HTERT RPE-1 (cell line): ENCODE results near the gene LIME1.

Experiments used
- in situ Hi-C: fragments of 300-500 bp; cut with MboI; formaldehyde crosslinking; loops from 4 replicates; pipeline ENCODE4 v1.14.3; 2020; ENCODE audit warnings: low sequenced_read_pairs

LIME1 gene, protein sequence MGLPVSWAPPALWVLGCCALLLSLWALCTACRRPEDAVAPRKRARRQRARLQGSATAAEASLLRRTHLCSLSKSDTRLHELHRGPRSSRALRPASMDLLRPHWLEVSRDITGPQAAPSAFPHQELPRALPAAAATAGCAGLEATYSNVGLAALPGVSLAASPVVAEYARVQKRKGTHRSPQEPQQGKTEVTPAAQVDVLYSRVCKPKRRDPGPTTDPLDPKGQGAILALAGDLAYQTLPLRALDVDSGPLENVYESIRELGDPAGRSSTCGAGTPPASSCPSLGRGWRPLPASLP

DNA sequence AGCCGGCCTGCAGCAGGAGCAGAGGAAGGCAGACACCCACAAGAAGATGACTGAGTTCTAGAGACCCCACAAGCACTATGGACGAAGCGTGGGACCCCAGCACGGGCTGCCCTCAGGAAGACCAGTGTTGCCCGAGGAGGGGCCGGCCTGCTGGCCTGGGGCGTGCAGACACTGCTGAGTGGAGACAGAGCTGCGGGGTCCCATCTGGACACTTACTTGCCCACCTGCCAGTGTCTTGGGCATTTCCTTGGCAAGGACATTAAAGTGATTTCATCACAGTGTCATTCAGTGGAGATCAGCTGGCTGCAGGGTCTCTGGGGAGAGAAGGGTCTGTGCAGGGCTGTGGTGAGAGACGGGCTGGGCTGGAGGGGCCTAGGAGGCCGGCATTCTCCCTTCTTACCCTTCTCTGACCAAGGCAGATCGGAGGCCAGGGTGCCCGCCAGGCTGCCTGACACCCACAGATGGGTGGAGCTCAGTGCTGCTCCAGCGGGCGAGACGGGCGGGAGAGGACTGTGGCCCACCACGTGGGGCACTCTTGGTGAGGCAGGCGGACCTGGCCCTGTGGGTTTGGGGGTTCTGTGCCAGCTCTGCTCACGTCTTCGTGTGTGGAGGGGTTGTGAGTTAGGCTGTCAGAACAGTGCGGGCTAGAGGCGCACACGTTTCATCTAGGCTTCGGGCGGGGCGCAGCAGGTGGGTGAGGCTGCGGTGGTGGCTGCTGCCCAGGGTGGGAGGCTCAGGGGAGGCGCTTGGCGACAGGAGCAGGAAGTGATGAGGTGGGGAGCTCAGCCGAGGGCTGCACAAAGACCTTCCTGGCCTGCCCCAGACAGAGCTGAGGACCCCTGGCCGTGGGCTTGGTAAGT is at the start of gene LIME1:
LIME1 (plus strand) TSS at position 806 of the 860 bp plus-strand sequence. CDS start 886 bp downstream, outside the sequence.
- in situ Hi-C loops, result no loop called here

DNA sequence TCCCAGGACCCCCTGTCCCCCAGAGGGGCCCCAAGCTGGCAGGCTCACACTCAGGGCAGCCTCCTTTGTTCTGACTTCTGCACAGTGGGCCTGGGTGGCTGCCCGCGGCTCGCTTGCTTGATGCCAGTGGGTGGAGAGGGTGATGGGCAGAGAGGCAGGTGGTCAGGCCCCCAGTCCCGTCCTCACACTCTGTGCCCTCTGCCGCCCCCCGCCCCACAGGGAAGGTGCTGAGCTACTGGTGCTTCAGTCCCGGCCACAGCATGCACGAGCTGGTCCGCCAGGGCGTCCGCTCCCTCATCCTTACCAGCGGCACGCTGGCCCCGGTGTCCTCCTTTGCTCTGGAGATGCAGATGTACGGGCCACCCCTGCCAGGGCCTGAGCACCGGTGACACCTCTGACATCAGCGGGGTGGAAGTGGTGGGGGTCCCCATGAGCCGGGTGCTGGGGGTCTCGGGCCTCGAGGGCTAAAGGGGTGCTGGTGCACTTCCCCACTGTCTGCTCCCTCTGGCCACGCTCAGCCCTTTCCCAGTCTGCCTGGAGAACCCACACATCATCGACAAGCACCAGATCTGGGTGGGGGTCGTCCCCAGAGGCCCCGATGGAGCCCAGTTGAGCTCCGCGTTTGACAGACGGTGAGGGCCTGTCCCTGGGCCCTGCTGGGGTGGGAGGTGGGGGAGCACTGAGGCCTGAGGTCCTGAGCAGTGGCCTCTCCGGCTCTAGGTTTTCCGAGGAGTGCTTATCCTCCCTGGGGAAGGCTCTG is 48.9 kb upstream of the LIME1 start:
- in situ Hi-C loops, result no loop called here

DNA sequence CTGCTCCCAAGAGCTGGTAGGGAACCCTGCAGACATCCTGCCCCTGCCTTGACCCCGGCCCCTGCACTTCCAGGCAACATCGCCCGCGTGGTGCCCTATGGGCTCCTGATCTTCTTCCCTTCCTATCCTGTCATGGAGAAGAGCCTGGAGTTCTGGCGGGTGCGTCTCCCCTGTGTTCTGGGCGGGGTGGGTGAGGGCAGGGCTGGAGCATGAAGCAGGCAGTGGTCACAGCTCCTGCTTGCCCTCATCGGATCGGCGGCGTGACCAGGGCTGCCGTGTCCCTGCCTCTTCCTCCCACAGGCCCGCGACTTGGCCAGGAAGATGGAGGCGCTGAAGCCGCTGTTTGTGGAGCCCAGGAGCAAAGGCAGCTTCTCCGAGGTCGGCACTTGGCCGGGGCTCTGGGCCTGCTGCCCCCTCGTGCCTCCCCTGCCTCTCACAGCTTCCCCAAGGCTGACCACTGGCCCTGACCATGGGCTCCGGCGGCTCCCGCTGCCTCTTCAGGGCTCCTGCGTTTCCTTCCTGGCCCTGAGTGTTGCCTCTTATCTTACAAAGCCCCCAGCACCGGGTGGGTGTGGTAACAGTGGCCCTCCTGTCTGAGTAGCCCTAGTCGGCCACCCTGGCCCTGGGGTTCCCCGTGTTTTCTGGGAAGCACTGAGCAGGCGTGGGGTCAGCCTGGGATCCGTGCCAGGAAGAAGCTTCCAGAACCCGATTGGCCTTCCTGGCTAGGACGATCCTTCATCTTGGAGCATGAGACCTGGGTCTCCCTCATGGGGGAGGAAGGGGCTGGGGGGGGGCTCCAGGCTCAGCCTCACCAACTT is 48.0 kb upstream of the LIME1 start:
- in situ Hi-C loops, result no loop called here

DNA sequence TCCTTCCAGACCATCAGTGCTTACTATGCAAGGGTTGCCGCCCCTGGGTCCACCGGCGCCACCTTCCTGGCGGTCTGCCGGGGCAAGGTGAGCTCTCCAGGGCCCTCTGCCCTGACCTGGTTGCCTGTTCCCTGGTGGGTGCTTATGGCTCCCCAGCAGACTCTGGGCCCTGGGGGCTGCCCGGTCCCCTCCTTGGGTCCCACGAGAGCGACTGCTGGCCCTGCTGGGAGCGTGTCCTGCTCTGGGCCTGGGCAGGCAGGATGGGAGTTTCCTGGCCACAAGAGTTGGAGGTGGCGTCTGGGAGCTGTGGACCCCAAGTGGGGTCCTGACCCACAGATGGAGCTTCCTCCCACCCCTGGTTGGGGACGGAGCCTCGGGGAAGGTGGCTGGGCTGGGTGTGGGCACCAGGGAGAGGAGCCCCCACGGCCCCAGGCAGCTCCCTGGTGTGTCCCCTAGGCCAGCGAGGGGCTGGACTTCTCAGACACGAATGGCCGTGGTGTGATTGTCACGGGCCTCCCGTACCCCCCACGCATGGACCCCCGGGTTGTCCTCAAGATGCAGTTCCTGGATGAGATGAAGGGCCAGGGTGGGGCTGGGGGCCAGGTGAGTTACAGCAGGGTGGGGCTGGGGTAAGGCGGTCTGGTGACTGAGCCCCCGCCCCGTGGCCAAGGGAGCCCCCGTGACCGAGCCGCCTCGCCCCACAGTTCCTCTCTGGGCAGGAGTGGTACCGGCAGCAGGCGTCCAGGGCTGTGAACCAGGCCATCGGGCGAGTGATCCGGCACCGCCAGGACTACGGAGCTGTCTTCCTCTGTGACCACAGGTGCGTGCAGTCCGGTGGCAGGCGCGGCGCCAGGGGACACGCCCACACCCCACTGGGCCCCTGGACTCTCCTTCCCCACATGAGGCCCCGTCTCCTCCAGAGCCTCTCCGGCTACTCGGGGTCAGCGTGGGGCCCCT is 47.1 kb upstream of the LIME1 start:
- in situ Hi-C loops, result no loop called here

DNA sequence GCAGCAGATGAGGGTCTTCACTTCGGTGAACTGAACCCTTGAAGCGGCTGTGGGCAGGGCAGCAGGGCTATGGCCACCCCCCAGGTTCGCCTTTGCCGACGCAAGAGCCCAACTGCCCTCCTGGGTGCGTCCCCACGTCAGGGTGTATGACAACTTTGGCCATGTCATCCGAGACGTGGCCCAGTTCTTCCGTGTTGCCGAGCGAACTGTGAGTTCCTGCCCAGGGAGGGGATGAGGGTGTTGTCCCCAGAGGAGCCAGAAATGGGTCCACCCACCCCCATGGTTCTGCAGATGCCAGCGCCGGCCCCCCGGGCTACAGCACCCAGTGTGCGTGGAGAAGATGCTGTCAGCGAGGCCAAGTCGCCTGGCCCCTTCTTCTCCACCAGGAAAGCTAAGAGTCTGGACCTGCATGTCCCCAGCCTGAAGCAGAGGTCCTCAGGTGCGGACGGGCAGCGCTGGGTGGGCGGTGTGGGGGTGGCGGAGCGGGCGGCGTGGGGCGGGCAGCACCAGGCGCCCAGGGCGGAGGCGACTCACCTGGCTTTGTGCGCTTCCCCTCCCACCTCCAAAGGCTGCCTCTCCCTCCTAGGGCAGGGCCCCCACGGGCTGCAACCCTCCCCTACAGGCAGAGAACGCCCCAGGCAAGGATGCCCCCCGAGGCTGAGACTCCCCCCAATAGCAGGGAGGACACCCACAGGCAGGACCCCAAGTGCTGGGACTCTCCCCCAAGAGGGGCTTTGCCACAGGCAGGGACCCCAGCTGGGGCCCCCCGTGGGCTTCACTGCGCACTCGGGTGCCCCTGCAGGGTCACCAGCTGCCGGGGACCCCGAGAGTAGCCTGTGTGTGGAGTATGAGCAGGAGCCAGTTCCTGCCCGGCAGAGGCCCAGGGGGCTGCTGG is 46.2 kb upstream of the LIME1 start:
- in situ Hi-C loops, result no loop called here

DNA sequence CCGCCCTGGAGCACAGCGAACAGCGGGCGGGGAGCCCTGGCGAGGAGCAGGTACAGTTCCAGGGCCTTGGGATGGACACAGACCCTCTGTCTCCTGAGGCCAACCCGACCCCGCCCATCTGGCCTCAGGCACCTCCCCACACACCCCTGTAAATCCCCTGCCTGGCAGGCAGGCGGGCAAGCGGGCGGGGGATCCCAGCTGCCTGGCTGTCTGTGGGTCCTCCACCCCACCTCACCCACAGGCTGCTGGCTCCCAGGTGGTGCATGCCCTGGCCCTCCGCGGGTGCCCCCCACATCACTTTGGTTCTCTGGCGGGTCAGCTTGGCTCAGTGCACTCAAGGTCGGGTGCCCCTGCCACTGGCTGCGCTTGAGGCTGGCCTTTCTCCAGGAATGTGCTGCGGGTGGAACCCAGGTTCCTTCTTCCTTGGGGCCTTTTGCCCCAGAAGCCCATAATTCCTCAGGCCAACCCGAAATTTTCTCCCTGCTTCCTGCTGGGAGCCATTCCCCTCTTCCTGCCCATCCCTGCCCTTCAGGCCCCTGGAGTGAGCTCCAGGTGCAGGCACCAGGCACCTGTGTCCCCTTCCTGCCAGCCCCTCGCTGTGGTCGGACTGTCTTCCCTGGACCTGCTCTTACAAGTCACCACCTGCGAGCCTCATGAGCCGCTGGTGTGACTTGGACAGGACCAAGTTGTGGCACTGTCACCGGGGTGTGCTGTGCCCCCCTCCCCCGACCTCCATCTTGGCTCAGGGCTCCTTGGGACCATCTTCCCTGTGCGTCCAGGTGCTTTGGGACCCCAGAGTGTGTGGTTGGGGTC is 45.4 kb upstream of the LIME1 start:
- in situ Hi-C loops, result no loop called here

DNA sequence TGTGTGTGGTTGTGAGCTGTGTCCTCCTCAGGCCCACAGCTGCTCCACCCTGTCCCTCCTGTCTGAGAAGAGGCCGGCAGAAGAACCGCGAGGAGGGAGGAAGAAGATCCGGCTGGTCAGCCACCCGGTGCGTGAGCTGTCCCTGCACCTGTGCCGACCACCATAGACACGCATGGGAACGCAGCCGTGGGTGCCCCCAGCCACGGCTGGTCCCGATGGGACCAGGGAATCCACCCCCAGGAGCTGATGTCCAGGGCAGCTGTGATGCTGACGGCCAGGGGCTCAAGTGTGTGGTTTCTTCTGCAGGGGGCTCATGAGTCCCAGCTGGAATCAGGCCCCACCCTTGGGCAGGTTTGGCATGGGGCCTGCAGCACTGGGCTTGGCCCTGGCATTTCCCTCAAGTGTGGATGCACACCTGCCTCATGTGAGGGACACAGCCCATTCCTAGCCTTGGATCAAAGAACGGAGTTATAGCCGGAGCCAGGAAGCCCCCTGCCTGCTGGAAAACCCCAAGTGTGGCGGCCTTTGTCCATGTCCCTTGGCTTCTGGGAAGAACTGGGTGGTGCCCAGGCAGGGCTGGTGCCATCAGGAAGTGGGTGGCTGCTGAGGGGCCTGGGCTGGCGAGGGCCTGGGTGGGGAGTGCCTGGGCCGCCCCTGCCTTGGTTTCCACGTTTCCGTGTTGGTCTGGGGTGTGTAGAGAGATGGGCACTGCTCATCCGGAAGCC is 44.6 kb upstream of the LIME1 start:
- in situ Hi-C loops, result no loop called here

DNA sequence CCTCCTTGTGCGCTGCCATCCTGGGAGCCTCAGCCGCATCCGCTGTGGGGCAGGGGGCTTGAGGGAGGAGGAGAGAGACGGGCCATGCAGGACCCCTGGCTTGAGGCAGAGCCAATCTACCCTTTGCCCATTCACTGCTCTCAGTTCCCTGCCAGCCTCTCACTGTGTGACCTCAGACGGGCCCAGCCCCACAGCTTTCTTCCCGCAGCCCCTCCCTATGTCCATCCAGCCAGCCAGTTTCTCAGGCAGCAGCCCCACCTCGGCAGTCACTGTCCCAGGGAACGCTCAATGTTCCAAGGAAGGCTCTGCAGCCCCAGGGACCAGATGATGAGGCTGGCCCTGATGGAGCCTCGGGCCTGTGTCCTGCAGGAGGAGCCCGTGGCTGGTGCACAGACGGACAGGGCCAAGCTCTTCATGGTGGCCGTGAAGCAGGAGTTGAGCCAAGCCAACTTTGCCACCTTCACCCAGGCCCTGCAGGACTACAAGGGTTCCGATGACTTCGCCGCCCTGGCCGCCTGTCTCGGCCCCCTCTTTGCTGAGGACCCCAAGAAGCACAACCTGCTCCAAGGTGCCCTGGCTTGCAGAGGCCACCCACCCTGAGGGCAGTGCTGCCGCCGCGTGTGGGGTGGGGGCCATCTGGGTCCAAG is 43.9 kb upstream of the LIME1 start:
- in situ Hi-C loops, result no loop called here

DNA sequence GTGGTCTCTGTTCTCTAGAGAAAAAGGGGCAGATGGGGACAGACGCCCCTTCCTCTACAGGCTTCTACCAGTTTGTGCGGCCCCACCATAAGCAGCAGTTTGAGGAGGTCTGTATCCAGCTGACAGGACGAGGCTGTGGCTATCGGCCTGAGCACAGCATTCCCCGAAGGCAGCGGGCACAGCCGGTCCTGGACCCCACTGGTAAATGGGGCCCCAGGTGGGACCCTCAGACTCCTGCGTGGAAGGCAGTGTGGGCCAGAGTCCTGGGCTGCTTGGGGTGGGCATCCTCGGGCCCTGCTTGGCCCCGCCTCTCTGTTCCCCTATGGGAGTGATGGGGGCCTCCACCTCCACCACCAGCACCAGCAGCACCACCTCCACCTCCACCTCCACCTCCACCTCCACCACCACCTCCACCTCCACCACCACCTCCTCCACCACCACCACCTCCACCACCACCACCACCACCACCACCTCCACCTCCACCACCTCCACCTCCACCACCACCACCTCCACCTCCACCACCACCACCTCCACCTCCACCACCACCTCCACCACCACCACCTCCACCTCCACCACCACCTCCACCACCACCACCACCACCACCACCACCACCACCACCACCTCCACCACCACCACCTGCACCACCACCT is 43.3 kb upstream of the LIME1 start:
- in situ Hi-C loops, result no loop called here

DNA sequence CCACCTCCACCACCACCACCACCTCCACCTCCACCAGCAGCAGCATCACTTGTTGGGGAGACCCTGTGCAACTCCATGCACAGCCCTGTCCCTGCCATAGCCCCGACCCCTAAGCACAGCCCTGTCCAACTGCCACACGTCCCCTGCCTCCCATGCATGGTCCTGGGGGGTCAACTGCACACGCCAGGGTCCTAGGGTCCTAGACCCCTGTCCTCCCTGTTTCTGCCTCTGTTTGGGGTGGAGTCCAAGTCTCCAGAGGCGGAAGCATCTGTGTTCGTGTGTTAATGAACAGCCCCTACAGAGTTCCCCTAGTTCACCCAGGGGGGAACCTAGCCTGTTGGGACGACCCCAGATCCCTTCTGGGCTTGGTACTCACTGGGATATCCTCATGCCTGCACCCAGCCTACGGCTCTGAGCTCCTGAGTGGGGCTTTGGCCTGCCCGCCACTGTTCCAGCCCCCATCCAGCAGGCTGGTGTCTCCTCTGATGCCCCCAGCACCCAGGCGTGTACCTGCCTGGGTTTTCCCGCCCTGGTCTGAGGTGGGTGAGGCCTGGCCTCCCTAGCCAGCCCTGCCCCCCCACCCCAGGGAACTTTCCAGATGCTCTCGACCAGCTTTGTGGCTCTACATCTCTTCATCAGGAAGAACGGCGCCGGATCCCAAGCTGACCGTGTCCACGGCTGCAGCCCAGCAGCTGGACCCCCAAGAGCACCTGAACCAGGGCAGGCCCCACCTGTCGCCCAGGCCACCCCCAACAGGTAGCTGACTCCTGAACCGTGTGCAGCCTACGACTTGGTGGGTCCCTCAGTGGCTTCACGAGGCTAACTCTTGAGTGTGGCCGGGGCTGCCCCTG is 42.5 kb upstream of the LIME1 start:
- in situ Hi-C loops, result no loop called here

DNA sequence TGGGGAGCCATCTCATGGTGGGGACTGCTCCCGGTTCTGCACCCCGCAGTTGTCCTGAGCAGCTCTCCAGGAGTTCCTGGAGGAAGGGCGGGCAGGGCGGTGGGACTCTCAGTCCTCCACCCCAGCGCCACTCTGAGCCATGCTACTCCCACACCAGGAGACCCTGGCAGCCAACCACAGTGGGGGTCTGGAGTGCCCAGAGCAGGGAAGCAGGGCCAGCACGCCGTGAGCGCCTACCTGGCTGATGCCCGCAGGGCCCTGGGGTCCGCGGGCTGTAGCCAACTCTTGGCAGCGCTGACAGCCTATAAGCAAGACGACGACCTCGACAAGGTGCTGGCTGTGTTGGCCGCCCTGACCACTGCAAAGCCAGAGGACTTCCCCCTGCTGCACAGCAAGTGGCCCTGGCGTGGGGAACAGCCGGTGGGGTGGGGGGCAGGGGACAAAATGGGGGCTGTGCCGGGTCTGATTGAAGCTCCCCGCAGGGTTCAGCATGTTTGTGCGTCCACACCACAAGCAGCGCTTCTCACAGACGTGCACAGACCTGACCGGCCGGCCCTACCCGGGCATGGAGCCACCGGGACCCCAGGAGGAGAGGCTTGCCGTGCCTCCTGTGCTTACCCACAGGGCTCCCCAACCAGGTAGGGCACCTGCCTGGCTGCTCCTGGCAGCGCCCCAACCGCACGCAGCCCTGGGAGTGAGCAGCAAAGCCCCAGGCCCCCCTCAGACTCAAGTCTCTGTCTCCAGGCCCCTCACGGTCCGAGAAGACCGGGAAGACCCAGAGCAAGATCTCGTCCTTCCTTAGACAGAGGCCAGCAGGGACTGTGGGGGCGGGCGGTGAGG is 41.7 kb upstream of the LIME1 start:
- in situ Hi-C loops, result no loop called here

DNA sequence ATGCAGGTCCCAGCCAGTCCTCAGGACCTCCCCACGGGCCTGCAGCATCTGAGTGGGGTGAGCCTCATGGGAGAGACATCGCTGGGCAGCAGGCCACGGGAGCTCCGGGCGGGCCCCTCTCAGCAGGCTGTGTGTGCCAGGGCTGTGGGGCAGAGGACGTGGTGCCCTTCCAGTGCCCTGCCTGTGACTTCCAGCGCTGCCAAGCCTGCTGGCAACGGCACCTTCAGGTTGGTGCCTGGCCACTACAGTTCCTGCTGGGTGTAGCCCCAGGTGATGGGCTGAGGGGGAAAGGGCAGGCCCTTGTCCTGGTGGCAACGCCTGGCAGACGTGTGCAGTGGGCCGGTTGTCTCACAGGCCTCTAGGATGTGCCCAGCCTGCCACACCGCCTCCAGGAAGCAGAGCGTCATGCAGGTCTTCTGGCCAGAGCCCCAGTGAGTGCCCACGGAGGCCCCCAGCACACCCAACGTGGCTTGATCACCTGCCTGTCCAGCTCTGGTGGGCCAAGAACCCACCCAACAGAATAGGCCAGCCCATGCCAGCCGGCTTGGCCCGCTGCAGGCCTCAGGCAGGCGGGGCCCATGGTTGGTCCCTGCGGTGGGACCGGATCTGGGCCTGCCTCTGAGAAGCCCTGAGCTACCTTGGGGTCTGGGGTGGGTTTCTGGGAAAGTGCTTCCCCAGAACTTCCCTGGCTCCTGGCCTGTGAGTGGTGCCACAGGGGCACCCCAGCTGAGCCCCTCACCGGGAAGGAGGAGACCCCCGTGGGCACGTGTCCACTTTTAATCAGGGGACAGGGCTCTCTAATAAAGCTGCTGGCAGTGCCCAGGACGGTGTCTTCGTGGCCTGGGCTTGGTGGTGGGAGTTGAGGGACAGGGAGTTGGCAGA is 40.8 kb upstream of the LIME1 start:
- in situ Hi-C loops, result no loop called here

DNA sequence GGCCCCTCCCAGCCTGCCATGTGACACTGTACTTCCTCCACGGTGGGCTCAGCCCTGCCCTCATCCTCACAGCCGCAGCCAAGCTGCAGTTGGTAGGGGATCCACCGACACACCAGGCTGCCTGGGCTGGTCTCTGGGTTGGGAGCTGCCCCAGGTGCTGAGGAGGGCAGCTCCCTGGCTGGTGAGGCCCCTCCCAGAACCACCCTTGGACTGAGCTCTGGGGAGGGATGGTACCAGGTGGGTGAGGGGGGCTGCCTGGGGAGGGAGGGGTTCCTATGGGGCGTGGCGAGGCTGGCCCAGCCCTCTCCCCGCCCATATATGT is 40.2 kb upstream of the LIME1 start:
- in situ Hi-C loops, result no loop called here
